Suppressor macrophage treated with lipopolysaccharide for 1 hour (primary cell): ENCODE results near the gene SACS.
"Not testable (repeated sequence)": the region's sequence is repeated elsewhere in the genome, so short reads cannot be mapped to it uniquely, and the experiment has no call there.

Experiments used
- DNase-seq, 3 donors: peaks; one replicate each; pipeline ENCODE4 v3.0.0-alpha.2; 2020 to 2022

SACS gene

DNA sequence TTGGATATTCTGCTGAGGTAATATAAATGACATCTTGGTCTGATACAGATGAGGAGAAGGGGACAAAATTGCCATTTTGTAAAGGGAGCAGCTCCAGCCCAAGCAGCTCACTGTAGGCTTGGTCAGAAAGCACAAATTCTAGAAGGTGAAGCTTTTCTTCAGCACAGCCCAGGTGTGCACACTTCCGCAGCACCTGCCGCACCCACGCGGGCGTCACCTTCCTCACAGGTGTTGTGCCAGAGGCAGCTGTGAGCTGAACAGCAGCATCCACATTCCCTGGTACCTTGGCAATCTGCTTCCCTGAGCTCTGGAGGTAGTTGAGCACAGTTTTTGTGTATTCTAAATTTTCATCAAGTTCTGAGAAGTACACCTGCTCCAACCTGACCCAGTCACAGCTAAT lies 79.0 kb downstream of the SACS start:
- DNase-seq = no peak

DNA sequence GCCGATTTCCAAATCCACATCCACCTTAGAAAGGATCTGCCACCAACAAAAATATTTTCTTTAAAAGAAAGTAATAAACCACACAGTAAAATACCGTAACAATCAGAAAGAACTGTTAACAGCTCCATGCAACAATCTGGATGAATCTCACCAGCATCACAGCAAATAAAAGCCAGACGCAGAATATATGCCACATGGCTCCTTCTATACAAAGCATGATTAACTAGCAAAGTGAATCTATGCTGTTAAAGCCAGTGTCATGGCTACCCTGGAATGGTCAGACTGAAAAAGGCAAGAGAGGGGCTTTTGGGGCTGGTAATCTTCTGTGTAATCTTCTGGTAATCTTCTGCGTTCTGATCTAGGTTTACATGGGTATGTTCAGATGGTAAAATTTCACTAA lies 81.3 kb downstream of the SACS start:
- DNase-seq = no peak

DNA sequence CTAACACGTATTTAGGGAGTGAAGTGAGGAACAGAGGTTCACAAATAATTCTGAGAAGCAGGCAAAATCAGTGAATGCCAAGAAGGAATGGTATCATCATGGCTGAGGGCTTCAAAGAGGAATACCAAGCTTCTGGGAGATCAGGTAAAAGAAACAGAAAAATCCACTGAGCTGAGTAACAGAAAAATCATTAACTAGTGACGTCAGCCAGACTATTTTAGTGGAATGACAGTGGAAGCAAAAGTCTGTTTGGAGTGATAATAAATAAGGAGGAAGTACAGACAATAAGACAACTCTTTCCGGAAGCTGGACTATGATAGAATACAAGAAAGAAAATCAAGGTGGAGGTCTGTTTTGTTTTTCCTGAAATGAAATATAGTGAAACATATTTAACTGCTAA lies 83.5 kb downstream of the SACS start:
- no peak for DNase-seq

DNA sequence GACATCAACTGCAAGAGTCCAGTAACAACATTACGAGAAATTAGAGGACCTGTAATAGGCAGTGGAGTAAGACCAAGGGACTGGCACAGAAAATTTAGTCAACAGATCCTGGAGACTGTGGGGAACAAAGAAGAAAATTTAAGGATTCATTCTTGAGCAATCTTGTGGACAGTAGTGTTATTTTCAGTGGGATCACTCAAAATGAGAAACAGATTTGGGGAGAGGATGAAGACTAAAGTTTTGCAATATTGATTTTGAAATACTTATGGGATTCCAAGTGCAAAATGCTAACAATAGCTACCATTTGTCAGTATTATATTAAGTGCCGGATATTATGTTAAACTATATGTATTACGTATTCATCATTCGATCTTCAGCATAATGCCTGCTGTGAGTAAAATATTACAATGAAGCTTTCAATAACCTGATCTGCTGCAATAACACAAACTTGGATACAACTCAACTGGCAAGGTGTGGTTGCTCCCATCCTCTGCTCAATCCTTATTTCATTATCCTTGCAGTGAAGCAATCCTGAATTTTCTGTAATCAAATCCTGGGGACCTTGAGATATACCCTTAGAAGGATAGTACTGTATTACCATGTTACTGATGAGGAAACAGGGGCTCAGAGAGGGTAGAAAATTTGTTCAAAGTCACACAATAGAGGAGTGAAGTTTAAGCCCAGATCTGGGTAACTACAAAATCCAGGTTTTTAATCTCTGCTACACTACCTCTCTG lies 84.2 kb downstream of the SACS start:
- DNase-seq = no peak

DNA sequence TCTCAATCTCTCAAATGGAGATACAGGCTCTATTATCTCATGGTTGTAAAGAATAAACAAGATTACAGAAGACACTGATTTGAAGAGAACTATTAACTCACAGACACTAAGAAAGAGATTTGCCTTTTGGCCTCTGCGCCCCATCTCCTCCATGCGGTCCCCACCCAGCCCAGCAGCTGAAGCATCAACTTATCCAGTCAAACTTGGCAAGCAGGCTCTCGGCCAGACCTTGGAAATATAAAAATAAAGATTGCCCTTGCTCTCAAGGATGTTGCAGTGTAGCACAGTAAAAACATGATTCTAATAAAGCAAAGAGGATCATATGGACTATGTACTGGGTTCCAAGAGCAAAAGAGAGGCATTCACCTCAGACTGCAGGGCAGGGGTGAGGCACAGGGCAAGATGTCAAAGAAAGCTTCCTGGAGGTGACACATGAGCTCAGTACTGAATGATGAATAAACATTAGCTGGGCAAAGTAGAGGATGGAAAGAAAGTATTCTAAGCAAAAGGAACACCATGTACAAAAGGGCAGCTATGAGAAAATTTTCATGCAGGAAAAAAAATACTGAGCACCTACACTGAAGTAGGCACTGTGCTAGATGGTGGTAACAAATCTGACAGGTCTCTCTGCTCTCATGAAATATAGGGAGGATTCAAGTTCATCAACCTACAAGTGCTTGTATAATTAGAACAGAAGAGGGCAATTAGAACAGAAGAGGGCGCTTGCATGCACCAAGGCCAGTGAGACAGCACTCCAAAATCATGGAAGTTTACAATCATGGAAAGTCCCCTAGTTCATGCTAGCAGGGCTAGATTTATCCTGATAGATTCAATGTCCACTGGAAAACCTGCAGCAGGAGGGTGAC lies 85.0 kb downstream of the SACS start:
- no peak for DNase-seq

DNA sequence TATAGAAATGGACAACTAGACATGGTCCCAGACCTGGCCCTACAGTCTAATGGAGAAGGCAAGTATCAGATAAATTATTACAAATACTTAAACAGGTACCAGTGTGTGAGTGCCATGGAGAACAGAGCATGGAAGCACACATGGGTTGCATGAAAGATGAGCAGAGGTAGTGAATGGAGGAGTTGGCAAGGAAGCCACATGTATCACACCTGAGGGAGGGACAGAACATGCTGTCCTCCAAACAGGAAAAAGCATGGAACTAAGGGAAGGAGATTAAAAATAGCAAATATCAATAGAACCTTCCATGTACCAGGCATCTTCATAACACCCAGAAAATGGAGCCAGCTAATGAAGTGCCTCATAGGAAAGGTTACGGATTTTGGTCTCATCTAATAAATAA lies 85.9 kb downstream of the SACS start:
- no peak for DNase-seq

DNA sequence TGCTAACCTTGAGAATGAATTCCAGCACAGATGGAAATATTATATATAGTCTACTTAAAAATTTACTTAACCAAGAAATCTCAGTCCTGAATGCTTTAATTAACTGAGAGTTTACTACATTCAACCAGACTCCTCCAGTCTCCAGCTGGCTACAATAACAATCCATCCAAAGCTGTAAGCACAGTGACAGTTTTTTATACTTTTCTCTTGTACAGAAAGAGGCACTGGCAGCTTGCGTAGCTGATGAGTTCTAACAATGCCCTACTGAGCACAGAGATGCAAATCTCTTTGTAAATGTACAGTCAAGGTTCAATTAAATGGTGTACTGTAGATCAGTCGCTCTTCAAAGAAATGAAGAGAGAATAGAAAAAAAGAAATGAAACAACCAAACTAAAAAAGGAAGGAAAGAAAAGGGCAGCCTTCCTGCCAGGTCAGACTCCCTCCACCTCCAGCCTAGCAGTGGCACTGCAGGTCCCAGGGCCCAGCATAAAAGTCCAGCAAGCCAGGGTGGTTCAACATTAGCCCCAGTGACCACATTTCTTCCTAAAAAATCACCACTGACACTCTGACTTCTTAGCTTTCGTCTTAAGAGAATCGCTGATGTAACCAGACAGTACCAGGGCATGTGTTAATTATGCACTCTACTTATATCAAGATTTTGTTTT lies 88.4 kb downstream of the SACS start:
- DNase-seq = no peak

DNA sequence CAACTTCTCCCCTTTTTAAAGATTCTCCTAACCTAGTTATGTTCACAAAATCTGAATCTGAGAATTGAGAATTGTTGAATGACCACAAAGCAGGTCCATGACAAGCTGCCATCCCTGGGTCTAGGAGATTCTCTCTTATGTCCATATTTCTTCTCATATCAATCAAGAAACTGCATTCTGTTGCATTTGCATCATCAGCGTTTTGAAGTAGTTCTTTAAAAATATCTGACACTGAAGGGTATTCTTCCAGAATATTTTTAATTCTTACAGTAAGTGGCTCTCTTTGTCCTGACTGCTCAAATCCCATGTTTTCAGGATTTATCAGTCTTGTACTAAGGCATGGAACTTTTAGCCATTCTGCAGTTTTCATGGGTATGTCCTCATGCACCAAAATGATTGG lies 94.3 kb downstream of the SACS start:
- DNase-seq = no peak

DNA sequence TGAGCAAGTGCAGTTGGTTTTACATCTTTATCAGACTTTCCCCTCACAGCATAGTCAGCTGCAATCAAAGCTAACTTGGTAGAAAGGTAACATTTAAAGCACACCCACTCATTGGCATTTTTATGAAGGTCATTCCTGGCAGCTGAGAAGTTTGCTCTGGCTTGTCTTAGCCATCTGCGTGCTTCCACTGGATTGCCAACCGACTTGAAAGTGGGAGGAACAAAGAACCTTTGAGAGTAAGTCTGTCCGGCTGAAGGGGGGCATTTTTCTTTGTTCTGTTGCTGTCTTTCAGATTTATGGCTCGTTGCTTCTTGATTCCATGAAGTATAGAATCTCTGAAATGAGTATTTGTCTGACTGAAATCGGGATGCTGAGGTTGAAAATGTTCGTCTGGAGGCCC lies 103.1 kb downstream of the SACS start:
- DNase-seq = no peak

DNA sequence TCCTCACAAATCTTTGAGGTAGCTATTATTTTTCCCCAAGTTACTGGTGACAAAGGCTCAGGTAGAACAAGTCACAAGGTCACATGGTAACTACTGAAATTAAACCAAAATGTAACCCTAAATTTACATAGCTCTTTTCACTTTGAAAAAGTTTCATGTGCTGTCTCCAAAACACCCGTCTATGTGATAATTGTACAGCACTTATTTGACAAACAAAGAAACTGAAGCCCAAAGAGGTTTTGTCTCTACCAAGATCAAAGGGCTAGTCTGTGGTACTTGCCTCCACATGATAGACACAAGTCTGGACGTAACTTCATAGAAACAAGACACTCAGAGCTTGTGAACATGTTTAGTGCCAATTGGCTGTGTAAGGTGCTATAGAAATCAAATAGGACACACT lies 108.3 kb downstream of the SACS start:
- no peak for DNase-seq

DNA sequence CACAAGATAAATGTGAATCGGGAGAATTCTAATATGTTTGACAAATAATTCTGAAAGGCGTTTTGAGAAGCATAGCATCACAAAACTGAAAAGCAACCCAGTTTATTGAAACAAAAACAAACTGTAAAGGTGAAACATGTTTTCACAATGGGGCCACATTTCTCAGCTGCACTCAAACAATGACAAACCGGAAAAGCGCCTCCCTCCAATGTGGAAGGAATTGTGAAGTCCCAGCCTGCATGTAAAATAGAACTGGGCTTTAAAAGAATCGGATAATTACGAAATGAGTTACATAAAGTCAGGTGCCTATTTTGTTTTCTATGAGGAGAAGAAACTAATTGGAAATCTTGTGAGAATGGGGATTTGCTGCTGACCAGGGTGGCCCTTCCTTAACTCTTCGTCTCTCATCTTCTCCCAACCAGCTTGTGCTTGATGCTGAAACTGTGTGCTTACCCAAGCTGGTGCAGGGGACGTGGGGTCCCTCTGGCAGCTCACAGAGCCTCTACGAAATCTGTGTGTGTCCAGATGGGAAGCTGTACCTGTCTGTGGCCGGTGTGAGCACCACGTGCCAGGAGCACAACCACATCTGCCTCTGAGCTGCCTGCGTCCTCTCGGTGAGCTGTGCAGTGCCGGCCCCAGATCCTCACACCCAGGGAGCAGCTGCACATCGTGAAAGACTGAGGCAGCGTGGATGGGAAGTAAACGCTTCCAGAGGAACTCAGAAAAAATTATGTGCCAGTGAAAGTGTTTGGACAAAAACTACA lies 109.4 kb downstream of the SACS start:
- no peak for DNase-seq

DNA sequence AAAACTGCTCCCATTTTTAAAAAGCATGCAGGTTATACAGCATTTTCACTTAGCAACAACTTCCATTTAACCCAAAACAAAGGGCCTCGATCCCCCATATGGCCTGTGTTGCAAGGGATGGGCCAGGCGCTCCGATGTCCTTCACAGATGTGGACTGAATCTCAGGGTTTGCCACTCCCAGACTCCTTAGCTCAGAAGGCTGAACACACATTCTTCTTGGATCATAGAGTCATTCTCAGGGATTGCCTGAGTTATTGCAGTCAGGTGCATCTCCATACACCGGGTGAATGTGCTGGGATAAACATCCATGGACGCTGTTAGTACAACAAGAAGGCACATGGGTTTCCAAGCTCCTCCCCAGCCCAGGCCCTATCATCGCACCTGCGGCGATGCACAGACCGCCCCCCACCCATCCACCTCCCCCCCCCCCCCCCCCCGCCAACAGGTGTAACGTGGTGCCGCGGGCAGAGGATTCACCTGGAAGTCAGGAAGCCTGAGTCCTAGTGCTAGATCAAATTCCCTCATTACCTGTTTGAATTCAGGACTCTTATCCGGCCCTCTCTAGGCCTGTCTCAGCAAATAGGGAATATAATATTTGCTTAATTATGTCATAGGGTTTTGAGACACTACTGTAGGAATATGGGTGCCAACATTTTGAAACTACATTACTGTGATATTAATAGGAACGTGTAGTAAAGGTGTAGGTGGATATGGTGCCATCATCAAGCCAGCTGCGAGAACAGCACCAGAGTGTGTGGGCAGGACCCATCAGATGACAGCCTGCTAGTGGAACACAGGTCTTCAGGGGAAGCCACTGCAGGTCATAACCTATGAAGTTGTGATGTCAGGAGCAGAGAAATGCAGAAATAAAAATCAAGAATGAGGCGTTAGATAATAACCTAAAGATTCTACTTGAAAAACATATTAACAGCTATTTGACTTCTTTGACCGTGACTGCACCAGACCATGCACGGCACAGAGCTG lies 110.9 kb downstream of the SACS start:
- peak; percentile 8 to 28 (median 27) for DNase-seq

DNA sequence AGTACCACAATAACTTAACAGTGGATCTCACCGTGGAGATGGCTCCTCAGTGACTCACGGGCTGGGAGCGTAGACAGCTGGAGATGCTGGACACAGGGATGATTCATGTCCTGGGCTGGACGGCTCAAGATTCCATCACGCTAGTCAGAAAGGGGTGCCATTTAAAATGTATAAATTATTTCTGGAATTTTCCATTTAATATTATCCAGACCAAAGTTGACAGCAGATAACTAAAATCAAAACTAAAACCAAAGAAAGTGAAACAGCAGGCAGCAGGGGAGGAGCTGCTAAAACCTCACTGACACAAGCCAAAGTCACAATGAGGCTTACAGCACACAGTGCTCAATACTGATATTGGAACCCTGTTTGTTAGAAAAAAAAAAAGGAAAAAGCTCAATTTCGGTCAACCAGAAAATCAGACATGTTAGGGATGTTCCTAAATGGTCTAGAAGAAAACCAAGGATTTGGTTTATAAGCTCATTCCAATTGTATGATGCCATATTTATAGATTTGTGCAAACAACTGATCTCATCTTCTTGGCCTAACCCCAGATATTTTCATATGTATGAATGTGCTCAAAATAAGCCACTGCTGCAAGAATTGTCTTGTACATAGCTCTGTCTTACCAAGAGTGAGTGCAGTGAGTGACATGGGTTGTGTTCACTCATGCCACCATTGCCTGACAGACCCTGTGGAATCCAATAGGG lies 111.8 kb downstream of the SACS start:
- DNase-seq = no peak

DNA sequence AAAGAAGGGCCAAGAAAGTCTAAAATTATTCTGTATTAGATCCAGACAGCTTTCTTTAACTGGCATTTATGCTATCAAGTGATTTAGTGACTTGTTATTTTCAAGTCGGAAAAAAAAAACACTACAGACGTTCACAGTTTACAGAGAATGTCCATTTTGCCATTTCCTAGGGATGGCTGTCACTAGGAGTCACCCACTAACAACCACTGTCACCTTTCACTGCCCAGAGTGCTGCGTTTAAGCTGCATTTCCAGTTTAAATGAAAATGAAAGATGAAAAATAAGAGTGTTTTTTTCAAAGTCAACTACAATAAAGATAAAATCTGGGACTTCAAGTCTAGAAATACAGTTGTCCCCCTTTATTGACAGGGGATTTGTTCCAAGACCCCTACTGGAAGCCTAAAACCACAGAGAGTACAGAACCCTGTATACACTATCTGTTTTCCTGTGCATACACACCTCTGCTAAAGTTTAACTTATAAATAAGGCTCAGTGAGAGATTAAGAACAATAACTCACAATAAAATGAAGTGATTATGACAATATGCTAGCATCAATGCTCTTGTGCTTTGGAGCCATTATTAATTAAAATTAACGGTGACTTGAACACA lies 112.5 kb downstream of the SACS start:
- DNase-seq = no peak

DNA sequence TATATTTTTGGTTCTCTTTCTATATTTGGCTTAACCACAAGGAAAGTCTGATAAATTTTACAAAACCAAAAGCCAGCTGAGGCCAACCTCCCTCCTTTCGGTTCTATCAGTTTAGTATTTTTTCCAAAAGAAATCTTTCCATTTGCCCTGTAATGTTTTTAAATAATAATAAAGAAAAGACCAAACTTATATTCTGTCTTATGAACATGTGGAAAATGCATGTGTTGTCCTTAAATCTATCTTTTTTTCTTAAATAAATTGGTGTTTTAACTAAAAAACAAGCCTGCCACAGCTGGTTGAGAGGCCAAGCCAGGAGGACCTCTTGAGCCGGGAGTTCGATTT lies 113.6 kb downstream of the SACS start:
- DNase-seq = no peak

DNA sequence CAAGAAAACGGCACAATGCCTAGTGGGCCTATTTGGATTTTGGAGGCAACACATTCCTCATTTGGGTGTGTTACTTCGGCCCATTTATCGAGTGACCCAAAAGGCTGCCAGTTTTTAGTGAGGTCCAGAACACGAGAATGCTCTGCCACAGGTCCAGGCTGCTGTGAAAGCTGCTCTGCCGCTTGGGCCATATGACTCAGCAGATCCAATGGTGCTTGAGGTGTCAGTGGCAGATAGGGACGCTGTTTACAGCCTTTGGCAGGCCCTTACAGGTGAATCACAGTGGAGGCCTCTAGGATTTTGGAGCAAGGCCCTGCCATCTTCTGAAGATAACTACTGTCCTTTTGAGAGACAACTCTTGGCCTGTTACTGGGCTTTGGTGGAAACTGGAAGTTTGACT lies 118.7 kb downstream of the SACS start:
- not testable (repeated sequence) for DNase-seq

DNA sequence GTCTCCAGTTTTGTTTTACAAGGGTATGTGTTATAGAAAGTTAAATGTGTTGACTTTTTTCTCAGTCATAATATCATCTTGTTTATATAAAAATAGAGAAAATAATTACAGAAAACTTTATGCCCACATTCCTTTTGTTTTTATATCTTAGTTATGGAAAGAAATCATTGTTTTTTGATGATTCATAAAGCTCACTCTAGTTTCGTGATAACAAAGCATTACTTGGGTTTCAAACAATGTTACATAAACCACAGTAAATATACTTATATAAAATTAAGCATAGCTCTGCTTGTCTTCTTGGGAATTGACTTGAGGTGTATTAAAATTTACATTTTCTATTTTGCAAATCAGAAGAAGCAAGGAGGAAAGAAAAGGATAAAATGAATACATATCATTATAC lies 140.9 kb downstream of the SACS start:
- no peak for DNase-seq

DNA sequence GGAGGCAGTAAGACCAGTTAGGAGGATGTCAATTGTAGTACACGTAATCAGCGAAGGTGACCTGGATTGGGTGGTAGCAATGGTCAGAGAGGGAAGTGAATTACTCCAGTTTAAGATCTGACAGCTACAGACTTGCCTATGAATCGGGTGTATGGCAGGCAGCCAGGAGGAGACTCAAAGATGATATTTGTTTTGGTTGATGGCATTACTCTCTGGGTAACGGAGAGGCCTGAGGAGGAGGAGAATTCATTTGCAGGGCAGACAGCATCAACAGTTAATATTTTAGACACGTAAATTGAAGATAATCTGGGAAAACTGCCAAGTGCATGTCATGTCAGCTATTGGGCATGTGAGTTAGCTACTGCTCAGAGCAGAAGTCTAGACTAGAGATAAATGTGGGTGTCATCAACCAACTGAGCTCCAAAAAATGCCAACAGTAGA lies 143.6 kb downstream of the SACS start:
- DNase-seq = no peak

DNA sequence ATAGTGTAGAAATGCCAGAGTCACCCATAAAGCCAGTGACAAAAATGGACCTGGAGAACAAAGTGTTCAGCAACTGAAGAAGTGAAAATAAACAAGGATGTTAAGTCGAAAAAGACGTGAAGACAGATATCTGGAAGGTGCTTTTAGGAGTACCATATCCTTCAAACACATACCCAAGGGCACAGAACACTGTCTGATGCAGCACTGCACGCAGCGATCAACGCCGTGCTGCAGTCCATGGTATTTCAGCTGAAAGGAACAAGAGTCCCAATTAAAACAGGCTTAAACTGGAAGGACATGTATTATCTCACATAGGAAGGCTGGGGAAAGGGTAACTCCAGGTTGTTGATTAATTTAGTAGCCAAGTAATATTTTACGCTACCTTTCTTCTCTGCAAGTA lies 144.5 kb downstream of the SACS start:
- DNase-seq = no peak

DNA sequence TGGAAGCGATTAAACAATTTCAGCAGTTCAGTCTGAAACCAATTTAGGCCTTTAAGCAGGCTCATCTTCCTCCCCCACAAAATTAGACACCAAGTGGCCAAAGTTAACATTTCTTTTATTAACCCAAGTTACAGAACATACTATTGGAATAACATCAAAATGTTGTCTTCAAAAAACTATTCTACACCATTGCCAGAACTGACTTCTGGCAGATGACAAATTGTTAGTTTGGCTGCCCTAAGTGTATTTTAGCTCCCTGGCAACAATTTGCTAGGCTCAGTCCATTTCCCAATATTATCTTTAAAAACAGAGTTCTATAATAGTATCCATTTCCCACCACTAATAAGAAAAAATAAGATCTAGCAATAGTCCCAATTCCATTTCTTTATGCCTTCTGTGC lies 144.9 kb downstream of the SACS start:
- DNase-seq = no peak

DNA sequence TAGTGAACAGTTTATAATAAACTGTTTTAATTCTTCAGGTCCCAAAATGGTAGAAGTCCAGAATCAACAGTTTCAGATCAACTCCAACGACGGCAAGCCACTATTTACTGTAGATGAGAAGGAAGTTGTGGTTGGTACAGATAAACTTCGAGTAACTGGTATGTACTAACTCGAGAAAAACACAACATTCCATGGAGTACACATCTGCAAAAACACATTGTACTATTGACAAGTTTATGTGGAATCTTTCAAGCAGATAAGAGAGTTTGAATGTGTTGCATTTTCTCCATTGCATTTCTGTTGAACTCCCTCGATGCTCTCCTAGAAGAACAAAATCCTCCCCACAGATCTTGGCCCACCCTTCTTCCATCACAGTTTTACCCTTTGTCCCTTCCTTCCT lies 154.2 kb downstream of the SACS start:
- no peak for DNase-seq
